Natural killer cell treated with Interleukin-12 subunit alpha and Interleukin-12 subunit beta and Interleukin-15 and Interleukin-18, amount 100 ng/mL, for 72 hours (primary cell): ENCODE results near the gene PITHD1. TPM values are rescaled to one million over a fixed set of nuclear protein-coding genes. Genes with fewer than 3 reads are reported as not detected.
"Not testable (repeated sequence)": the region's sequence is repeated elsewhere in the genome, so short reads cannot be mapped to it uniquely, and the experiment has no call there.

ENCODE experiments used
- ATAC-seq, 2 donors: fragments of 150-1000 bp; cut with Tn5 transposase in 1 of 2; sonication (Bioruptor Pico), chemical (Tn5 transposase) in 1 of 2; 2 replicates each; pipeline ENCODE4 v1.10.0; 2021
- DNase-seq: peaks from one replicate; pipeline ENCODE4 v3.0.0; 2022; ENCODE audit warnings: low spot score
- H3K27ac Mint-ChIP-seq, 2 donors: 1 replicate in 1 of 2; 2 replicates in 1 of 2; pipeline ENCODE4 v1.8.0; 2022; ENCODE audit warnings: mixed read lengths in 2 of 2, mild to moderate bottlenecking in 1 of 2, moderate library complexity in 1 of 2
- H3K27me3 Mint-ChIP-seq, 2 donors: 1 replicate in 1 of 2; 2 replicates in 1 of 2; pipeline ENCODE4 v1.8.0; 2022; ENCODE audit warnings: mixed read lengths in 2 of 2
- H3K36me3 Mint-ChIP-seq: one replicate; pipeline ENCODE4 v1.8.0; 2022; ENCODE audit warnings: mixed read lengths
- H3K4me1 Mint-ChIP-seq, 2 donors: 1 replicate in 1 of 2; 2 replicates in 1 of 2; pipeline ENCODE4 v1.8.0; 2022; ENCODE audit warnings: low read depth in 2 of 2, mixed read lengths in 2 of 2, mild to moderate bottlenecking in 1 of 2
- H3K4me3 Mint-ChIP-seq: one replicate; pipeline ENCODE4 v1.8.0; 2022; ENCODE audit warnings: mixed read lengths
- H3K9me3 Mint-ChIP-seq: 2 replicates; pipeline ENCODE4 v1.8.0; 2022; ENCODE audit warnings: mixed read lengths
- total RNA-seq, 2 donors: library from RNA; stranded (reverse); gene quantifications; one replicate each; pipeline ENCODE4 v1.2.3, GENCODE V29; 2022

PITHD1 gene
- total RNA-seq, 2 donors from 2014 or later = 68.6 to 77.7 TPM

GRCh38 chr1:23788695-23789094, 10.5 kb downstream of the PITHD1 start:
- DNase-seq = no peak
- Mint-ChIP-seq H3K4me3 (no peak overlapping the region), H3K9me3 (no peaks in the 10 kb centered on the region), H3K27me3 (no peaks in the 10 kb centered on the region), H3K4me1 (peaks cover 16 to 25% of the 10 kb centered on the region in 2 donors), H3K36me3 (peaks cover 28% of the 10 kb centered on the region), H3K27ac (peak overlapping the region; percentile 65 to 88)
- no peak for ATAC-seq

- peaks cover 18% of the 10 kb centered on the region for H3K36me3 Mint-ChIP-seq
- DNase-seq (peak; percentile 94), ATAC-seq (peak; percentile 94)
- no peaks in the 10 kb centered on the region for H3K27me3 Mint-ChIP-seq
- H3K4me1 Mint-ChIP-seq = peaks cover 16 to 22% of the 10 kb centered on the region in 2 donors
- no peaks in the 10 kb centered on the region for H3K9me3 Mint-ChIP-seq
- H3K4me3 Mint-ChIP-seq = peak within 1 kb of the TSS; percentile 95
- H3K27ac Mint-ChIP-seq = peak within 1 kb of the TSS; percentile 88 to 96
Measured at GRCh38 chr1:23790696-23791515, 12.7 kb downstream of the PITHD1 start, which contains the start of gene LYPLA2. Gene LYPLA2, plus strand, starts transcription at chr1:23791145. Its CDS starts 1,538 bp downstream, at chr1:23792683.

- Mint-ChIP-seq H3K27ac (peak overlapping the region; percentile 88 to 96), H3K4me3 (peak overlapping the region; percentile 95), H3K27me3 (no peaks in the 10 kb centered on the region), H3K4me1 (peaks cover 16 to 22% of the 10 kb centered on the region in 2 donors), H3K36me3 (peaks cover 12% of the 10 kb centered on the region), H3K9me3 (no peaks in the 10 kb centered on the region)
- DNase-seq = no peak
- peak in 1 of 2 donors; percentile 2 for ATAC-seq
Measured at GRCh38 chr1:23791516-23792047, 13.4 kb downstream of the PITHD1 start.

GRCh38 chr1:23792151-23792945, 14.1 kb downstream of the PITHD1 start:
- Mint-ChIP-seq H3K4me1 (peaks cover 16 to 22% of the 10 kb centered on the region in 2 donors), H3K27me3 (no peaks in the 10 kb centered on the region), H3K4me3 (peak overlapping the region; percentile 95), H3K36me3 (peaks cover 9% of the 10 kb centered on the region), H3K9me3 (no peaks in the 10 kb centered on the region), H3K27ac (peak overlapping the region; percentile 88 to 96)
- no peak for ATAC-seq
- no peak for DNase-seq

- peak overlapping the region; percentile 15 for H3K4me3 Mint-ChIP-seq
- ATAC-seq (no peak), DNase-seq (no peak)
- H3K4me1 Mint-ChIP-seq = peaks cover 16 to 22% of the 10 kb centered on the region in 2 donors
- no peaks in the 10 kb centered on the region for H3K9me3 Mint-ChIP-seq
- H3K36me3 Mint-ChIP-seq = peaks cover under 1% of the 10 kb centered on the region
- no peaks in the 10 kb centered on the region for H3K27me3 Mint-ChIP-seq
- H3K27ac Mint-ChIP-seq = peak overlapping the region in 1 of 2 donors; percentile 16
Measured at GRCh38 chr1:23793018-23793781, 15.0 kb downstream of the PITHD1 start.

GRCh38 chr1:23793861-23794731, 15.9 kb downstream of the PITHD1 start:
- DNase-seq (no peak), ATAC-seq (no peak)
- H3K27me3 Mint-ChIP-seq = no peaks in the 10 kb centered on the region
- H3K4me3 Mint-ChIP-seq = no peak overlapping the region
- H3K9me3 Mint-ChIP-seq = no peaks in the 10 kb centered on the region
- peak overlapping the region in 1 of 2 donors; percentile 16 for H3K27ac Mint-ChIP-seq
- H3K4me1 Mint-ChIP-seq = peaks cover 16 to 25% of the 10 kb centered on the region in 2 donors
- H3K36me3 Mint-ChIP-seq = no peaks in the 10 kb centered on the region

- not testable (repeated sequence) for H3K27me3 Mint-ChIP-seq, H3K9me3 Mint-ChIP-seq, H3K36me3 Mint-ChIP-seq, H3K4me3 Mint-ChIP-seq, ATAC-seq, DNase-seq
- peak overlapping the region in 1 of 2 donors; percentile 16 for H3K27ac Mint-ChIP-seq
- H3K4me1 Mint-ChIP-seq = peaks cover 18 to 24% of the 10 kb centered on the region in 2 donors
Measured at GRCh38 chr1:23794732-23795182, 16.5 kb downstream of the PITHD1 start.

- no peak overlapping the region for H3K4me3 Mint-ChIP-seq
- DNase-seq (no peak), ATAC-seq (no peak)
- H3K27me3 Mint-ChIP-seq = no peaks in the 10 kb centered on the region
- H3K9me3 Mint-ChIP-seq = no peaks in the 10 kb centered on the region
- H3K4me1 Mint-ChIP-seq = peaks cover 13 to 18% of the 10 kb centered on the region in 2 donors
- H3K27ac Mint-ChIP-seq = no peak overlapping the region
- no peaks in the 10 kb centered on the region for H3K36me3 Mint-ChIP-seq
Measured at GRCh38 chr1:23795676-23796465, 17.7 kb downstream of the PITHD1 start.

- DNase-seq = no peak
Measured at GRCh38 chr1:23796466-23797271, 18.5 kb downstream of the PITHD1 start.

GRCh38 chr1:23797478-23798448, 19.5 kb downstream of the PITHD1 start:
- Mint-ChIP-seq H3K27me3 (no peaks in the 10 kb centered on the region), H3K27ac (no peak overlapping the region), H3K9me3 (no peaks in the 10 kb centered on the region), H3K4me3 (no peak overlapping the region), H3K36me3 (no peaks in the 10 kb centered on the region), H3K4me1 (peaks cover 9 to 11% of the 10 kb centered on the region in 2 donors)
- ATAC-seq (no peak), DNase-seq (no peak)

More at GRCh38 chr1:23796466-23797271, 18.5 kb downstream of the PITHD1 start:
- ATAC-seq = no peak
- Mint-ChIP-seq H3K9me3 (no peaks in the 10 kb centered on the region), H3K4me3 (no peak overlapping the region), H3K4me1 (peaks cover 12 to 16% of the 10 kb centered on the region in 2 donors), H3K36me3 (no peaks in the 10 kb centered on the region), H3K27ac (no peak overlapping the region), H3K27me3 (no peaks in the 10 kb centered on the region)
